ENCODE measurements around the gene SMNDC1. TPM values are rescaled to one million over a fixed set of nuclear protein-coding genes. Genes with fewer than 3 reads are reported as not detected.

Gene SMNDC1
- total RNA-seq (10 to 100 TPM; 24.4 to 38.0 (median 29.2) TPM), polyA plus RNA-seq (10 to 100 TPM; 16.3 to 21.9 (median 19.3) TPM)
- long read RNA-seq, donor 1, full-length matches to known transcripts, result 15 of 16 reads
- long read RNA-seq, donor 1, partial matches to known transcripts, result 0 of 16 reads
- long read RNA-seq, donor 1, other reads (novel, unspliced or antisense), result 1 of 16 reads
- long read RNA-seq, donor 2, full-length matches to known transcripts, result 33 of 42 reads
- long read RNA-seq, donor 2, partial matches to known transcripts, result 4 of 42 reads
- long read RNA-seq, donor 2, other reads (novel, unspliced or antisense), result 5 of 42 reads

GRCh38 chr10:110304780-110305421 lies at the start of gene SMNDC1:
TSS of gene SMNDC1 (minus strand) at chr10:110304920. CDS start at chr10:110303587, 1,333 bp downstream.
- peaks cover 7 to 36% of the 10 kb centered on the region in 2 donors for H3K36me3 ChIP-seq (ENCODE audit: insufficient read depth in 1 of 2, low read depth in 1 of 2)
- peaks cover 51% of the 10 kb centered on the region for H3K4me1 ChIP-seq
- peak; percentile 94 to 98 (median 95) for ATAC-seq
- no peak for TF ChIP-seq CTCF (IDR thresholded peaks at IDR 0.05)
- H3K4me3 ChIP-seq, result peak within 1 kb of the TSS; percentile 74
- H3K9me3 ChIP-seq, result no peaks in the 10 kb centered on the region
- WGBS, 3 donors, result 0 to 1% (median 0%) methylated on average over 42 of the region's 42 CpGs
- H3K27ac ChIP-seq, result peak within 1 kb of the TSS; percentile 88
- DNase-seq, result peak; percentile 97 to 98
- no peaks in the 10 kb centered on the region for H3K27me3 ChIP-seq (ENCODE audit: insufficient read depth in 3 of 3, low read length in 2 of 3)
- intact Hi-C loops (cut with DNase I), result loop anchor here in 1 of 2 donors (2.0 kb wide), 1 partner anchor 78 kb away; no protein-coding TSS in a partner anchor

GRCh38 chr10:110354322-110354766 lies 49.6 kb upstream of the SMNDC1 start:
- no peak overlapping the region for H3K4me3 ChIP-seq
- H3K27me3 ChIP-seq (ENCODE audit: insufficient read depth in 3 of 3, low read length in 2 of 3), result peaks cover 0 to 12% (median 0%) of the 10 kb centered on the region in 3 donors
- no peaks in the 10 kb centered on the region for H3K4me1 ChIP-seq
- no peak overlapping the region for H3K27ac ChIP-seq
- peak; percentile 54 for TF ChIP-seq CTCF (IDR thresholded peaks at IDR 0.05)
- ATAC-seq (peak; percentile 59 to 77 (median 72)), DNase-seq (peak; percentile 68 to 78)
- H3K9me3 ChIP-seq, result no peaks in the 10 kb centered on the region
- H3K36me3 ChIP-seq (ENCODE audit: insufficient read depth in 1 of 2, low read depth in 1 of 2), result no peaks in the 10 kb centered on the region
- intact Hi-C loops (cut with DNase I), result loop anchor here in 1 of 2 donors (5.0 to 10.0 kb wide), 2 partner anchors 140 to 193 kb away; partner anchors contain the start of gene DUSP5
- WGBS, 3 donors, result 16 to 24% (median 22%) methylated on average over 11 of the region's 11 CpGs

GRCh38 chr10:110353244-110354119 lies 48.8 kb upstream of the SMNDC1 start:
- 27 to 28% (median 28%) methylated on average over 14 of the region's 14 CpGs for WGBS, 3 donors
- Histone ChIP-seq H3K27ac (no peak overlapping the region), H3K27me3 (ENCODE audit: insufficient read depth in 3 of 3, low read length in 2 of 3) (peaks cover 0 to 12% (median 0%) of the 10 kb centered on the region in 3 donors), H3K4me3 (no peak overlapping the region), H3K9me3 (no peaks in the 10 kb centered on the region), H3K4me1 (no peaks in the 10 kb centered on the region), H3K36me3 (ENCODE audit: insufficient read depth in 1 of 2, low read depth in 1 of 2) (no peaks in the 10 kb centered on the region)
- no peak for TF ChIP-seq CTCF (IDR thresholded peaks at IDR 0.05)
- DNase-seq, result no peak
- no peak for ATAC-seq
- intact Hi-C loops (cut with DNase I), result loop anchor here in 1 of 2 donors (5.0 to 10.0 kb wide), 2 partner anchors 141 to 194 kb away; partner anchors contain the start of gene DUSP5

- intact Hi-C loops (cut with DNase I), result loop anchor here in 1 of 2 donors (5.0 to 10.0 kb wide), 2 partner anchors 142 to 194 kb away; partner anchors contain the start of gene DUSP5
- H3K9me3 ChIP-seq, result no peaks in the 10 kb centered on the region
- no peak for TF ChIP-seq CTCF (IDR thresholded peaks at IDR 0.05)
- no peak for ATAC-seq
- H3K36me3 ChIP-seq (ENCODE audit: insufficient read depth in 1 of 2, low read depth in 1 of 2), result no peaks in the 10 kb centered on the region
- no peaks in the 10 kb centered on the region for H3K4me1 ChIP-seq
- DNase-seq, result no peak
- H3K4me3 ChIP-seq, result no peak overlapping the region
- peaks cover 0 to 12% (median 0%) of the 10 kb centered on the region in 3 donors for H3K27me3 ChIP-seq (ENCODE audit: insufficient read depth in 3 of 3, low read length in 2 of 3)
- 28 to 34% (median 34%) methylated on average over 2 of the region's 2 CpGs for WGBS, 3 donors
- no peak overlapping the region for H3K27ac ChIP-seq
These were observed 48.2 kb upstream of the SMNDC1 start for GRCh38 chr10:110352930-110353243.

All from psoas muscle (tissue), 8 donors.